Measurements from ENCODE around the gene COL13A1.

The COL13A1 gene

GRCh38 chr10:69963835-69964710, 162.4 kb downstream of the COL13A1 start:
- DNase-seq (ENCODE audit: low read depth), result no peak

DNA sequence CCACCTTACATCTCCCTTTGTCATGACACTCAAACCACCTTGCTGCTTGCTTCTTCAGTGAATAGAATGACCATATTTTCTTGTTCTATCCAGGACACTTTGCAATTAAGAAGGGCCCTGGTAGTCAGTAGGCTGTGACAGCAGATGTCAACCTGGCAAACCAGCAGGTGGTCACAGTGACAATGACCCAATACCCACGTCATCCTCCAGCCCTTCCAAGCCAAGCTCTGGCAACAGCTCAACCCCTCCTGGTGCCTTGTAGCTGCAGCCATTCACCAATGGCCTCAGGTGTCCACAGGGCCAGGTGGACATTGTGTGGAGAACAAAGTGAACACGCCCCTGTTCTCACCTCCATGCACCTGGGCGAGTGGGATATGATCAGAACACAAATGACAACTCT, 163.4 kb downstream of the COL13A1 start:
- DNase-seq (ENCODE audit: low read depth), result no peak

DNA sequence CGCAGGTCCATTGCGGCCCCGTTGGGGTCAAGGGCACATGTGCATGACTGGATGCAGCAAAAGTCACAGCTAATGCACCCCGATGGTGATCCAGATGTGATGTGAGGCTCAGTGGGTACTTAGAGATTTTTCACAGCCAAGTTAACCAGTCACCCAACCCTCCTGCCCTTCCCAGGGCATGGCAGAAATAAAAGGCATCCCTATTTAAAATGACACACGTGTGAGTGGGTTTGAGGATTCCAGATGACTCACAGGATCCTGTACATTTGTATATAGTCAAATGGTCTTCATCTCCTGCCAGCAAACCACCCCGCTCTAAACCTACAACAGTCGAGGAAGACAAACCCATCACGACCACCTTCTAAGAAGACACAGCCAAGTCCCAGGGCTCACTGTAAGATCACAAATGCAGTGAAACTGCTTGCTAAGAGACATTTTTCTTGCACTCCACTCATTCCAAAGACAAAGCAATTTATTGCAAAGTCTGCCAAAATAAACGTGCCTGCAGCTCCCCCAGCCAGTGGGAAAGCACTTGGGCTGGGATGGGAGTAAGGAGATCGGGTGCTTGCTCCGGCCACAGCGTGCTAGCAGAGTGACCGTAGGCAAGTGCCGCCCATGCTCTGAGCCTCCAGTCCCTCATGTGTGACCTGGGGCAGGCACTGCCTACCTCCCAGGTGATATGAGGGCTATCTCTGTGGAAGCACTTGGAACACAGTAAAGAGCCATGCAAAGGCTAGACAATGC, 164.4 kb downstream of the COL13A1 start:
- DNase-seq (ENCODE audit: low read depth), result no peak

DNA sequence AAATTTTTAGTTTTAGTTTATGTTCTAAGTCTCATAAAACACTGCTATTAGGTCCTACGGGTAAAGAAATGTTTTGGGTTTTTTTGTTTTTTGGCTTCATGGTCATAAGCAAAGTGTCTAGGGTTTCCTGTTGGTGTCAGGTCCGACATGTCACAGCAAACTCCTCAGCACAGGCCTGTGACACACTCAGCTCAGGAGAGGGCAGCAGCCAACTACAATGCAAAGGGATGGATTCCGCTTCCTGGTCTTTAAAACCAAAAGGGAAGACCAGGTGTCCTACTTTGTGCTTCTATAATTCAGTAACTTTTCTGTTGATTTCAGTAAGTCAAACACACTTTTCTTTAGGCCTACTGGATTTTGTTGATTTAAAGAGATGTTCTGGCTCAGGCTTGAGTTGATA, 167.1 kb downstream of the COL13A1 start:
- DNase-seq (ENCODE audit: low read depth), result no peak

DNA sequence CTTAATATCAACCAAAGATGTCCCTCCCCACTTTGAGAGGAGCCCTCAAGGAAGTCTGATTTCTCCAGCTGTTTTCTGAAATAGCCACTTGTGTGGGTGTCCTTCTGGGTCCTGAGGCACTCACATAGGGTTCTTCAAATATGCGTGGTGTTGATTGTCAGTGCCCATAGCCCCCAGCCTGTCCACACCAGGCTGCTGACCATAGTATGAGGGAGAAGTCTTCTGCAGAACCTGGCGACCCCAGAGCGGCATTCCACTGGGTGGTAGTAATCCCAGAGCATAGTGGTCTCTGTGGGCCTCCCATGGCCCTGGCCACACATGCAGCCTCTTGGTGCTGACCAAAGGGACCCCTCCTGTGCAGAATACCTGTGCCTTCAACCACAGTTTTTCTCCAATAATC, 168.3 kb downstream of the COL13A1 start:
- no peak for DNase-seq (ENCODE audit: low read depth)

DNA sequence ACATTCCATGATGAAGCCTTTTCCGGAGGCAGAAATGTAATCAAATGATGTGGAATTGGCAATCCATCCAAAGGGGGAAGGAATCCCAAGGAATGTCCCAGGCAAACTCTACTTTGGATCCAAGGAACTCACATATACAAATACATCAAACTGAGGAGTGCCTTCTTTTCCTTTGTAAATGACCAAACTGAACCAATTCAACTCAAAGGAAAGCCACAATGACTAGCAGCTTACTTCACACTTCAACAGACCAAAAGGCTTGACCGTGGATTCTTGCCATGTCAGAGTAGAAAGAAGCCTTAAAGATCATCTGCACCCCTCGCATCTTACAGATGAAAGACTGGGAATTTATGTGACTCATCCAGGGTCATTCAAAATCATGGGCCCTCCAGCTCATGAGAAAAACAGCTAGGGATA, 171.3 kb downstream of the COL13A1 start:
- DNase-seq (ENCODE audit: low read depth), result no peak

- no peak for DNase-seq (ENCODE audit: low read depth)
These were observed 172.0 kb downstream of the COL13A1 start for GRCh38 chr10:69973678-69974077.

GRCh38 chr10:69974551-69975155, 172.9 kb downstream of the COL13A1 start:
- DNase-seq (ENCODE audit: low read depth), result no peak

DNA sequence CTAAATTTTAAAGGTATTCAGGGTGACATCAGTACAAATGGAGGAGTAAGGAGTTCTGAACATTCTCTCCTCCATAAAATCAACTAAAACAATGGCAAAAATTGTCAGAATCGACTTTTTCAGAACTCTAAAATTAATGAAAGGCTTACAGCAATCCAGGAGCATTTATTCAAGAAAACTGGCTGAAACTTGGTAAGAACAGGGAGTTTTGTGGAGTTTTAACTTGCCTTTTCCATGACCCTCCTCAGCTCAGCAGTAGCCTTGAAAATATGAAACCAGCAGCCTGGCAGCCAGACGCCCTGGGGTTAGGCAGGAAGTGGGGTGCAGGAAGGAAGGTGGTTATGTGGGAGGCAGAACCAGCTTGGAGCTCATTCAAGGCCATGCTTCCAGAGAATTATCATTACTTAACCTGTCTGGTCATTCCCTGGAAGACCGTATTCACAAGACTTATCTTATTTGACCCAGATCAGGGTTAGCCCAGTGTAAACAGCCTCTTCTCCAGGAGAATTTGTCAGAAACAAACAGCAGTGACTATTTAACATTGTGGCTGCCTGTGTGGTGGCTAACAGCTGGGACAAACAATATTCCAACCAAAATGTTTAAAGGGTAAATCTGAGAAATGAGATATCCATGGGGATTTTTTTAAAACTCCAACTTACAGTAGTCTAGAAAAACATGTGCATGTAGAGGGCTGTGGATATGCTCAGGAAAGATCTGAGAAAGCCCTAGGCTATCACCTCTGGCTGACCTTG, 175.3 kb downstream of the COL13A1 start:
- DNase-seq (ENCODE audit: low read depth), result no peak

- no peak for DNase-seq (ENCODE audit: low read depth)
These were observed 177.5 kb downstream of the COL13A1 start for GRCh38 chr10:69979174-69979573.

DNA sequence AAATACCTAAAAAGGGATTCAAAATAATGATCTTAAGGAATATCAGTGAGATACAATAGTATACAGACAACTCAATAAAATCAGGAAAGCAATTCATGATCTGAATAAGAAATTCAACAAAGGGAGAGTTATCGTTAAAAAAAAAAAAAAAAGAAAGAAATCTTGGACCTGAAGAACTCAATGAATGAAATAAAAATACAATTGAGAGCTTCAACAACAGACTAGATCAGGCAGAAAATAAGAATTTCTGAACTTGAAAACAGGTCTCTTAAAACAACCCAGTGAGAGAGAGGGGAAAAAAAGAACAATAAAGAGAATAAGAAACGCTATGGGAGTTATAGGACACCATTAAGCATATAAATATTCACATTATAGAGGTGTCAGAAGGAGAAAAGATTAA, 179.0 kb downstream of the COL13A1 start:
- DNase-seq (ENCODE audit: low read depth), result no peak

GRCh38 chr10:69988094-69988493, 186.4 kb downstream of the COL13A1 start:
- DNase-seq (ENCODE audit: low read depth), result no peak

DNA sequence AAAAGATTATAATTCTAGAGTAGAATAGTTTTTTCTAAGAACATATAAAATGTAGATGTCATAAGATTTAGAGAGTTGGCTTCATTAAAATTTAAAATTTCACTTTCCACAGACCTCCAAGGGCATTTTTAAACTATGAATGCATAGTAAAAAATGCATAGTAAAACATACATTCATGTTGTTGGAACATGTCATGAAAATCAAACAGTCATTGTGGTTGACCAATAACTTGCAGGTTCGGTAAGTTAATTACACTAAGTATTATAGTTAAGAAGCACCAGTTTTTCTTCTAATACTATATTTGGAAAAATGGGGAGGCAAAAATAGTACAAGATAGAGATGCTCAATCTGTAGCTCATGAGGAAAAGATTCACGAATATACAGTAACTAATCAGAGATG, 189.4 kb downstream of the COL13A1 start:
- no peak for DNase-seq (ENCODE audit: low read depth)

DNA sequence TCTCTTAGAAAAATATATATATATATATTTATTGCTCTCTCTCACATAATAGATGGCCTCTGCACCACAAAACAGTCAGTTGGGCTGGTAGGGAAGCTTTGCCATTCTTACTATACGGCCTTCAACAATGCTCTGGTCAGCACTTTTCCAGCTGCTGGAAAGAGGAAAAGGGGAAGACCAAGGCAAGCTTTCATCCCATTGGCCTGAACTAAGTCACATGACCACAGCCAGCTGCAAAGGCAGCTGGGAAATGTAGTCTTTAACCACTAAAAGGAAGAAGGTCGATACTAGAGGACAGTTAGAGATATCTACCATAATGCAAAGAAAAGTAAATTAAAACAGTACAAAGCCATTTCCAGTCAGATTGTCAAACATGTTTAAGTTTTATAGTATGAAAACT, 192.6 kb downstream of the COL13A1 start:
- no peak for DNase-seq (ENCODE audit: low read depth)

GRCh38 chr10:69996611-69997010, 194.9 kb downstream of the COL13A1 start:
- DNase-seq (ENCODE audit: low read depth), result no peak

GRCh38 chr10:70000262-70000661, 198.6 kb downstream of the COL13A1 start:
- no peak for DNase-seq (ENCODE audit: low read depth)

DNA sequence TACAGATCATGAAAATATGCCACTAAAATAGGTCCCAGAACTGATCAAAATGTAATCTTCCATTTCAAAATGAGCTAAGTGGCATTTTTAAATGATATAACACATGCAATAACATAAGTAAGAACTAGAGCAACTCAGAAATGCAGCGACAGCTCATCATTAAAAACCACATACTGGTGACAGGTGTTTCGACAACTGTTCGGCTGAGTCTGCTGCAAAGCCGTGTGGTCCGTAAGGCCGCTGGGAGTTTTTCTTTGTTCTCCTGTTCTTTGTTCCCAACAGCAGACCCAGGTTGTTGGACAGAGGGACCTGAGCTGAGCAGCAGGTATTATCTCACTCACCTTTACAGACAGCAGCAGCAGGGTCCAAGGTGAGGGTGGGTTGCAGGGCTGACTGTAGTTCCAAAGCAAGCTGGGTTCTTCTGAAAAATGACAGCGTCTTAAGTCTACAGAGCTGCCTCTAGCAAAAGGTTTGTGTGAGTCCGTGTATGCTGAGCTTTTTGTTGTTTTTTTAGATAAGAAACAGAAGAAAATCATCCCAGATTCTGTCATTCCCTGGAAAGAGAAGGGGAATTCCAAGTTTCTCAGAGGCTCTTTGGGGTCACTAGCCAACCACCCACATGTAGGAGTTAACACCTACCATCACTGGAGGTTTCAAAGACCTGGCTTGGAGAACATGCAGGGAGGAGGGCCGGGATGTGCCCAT, 205.6 kb downstream of the COL13A1 start:
- no peak for DNase-seq (ENCODE audit: low read depth)

Measured in stimulated activated CD8-positive, alpha-beta memory T cell treated with anti-CD3 and anti-CD28 coated beads, Interleukin-15, amount 100 ng/mL, for 24 hours (primary cell).